8988T (cell line): ENCODE results near the gene SEMA4A.
"Not testable (repeated sequence)": the region's sequence is repeated elsewhere in the genome, so short reads cannot be mapped to it uniquely, and the experiment has no call there.

Source experiments
- DNase-seq: peaks from one replicate; pipeline ENCODE4 v3.0.0; 2011

The SEMA4A gene

GRCh38 chr1:156153362-156153761, at the start of gene SEMA4A:
Gene SEMA4A, plus strand, starts transcription at chr1:156153585. Its CDS starts 994 bp downstream, at chr1:156154579.
- no peak for DNase-seq

- no peak for DNase-seq
Observed at GRCh38 chr1:156104065-156104810, 49.1 kb upstream of the SEMA4A start.

GRCh38 chr1:156104861-156105832, 48.2 kb upstream of the SEMA4A start:
- DNase-seq, result no peak

GRCh38 chr1:156106624-156107488, 46.5 kb upstream of the SEMA4A start:
- no peak for DNase-seq

- DNase-seq, result no peak
Observed at GRCh38 chr1:156108057-156108456, 45.3 kb upstream of the SEMA4A start.

- DNase-seq, result no peak
Observed at GRCh38 chr1:156108664-156109241, 44.6 kb upstream of the SEMA4A start.

GRCh38 chr1:156110252-156110651, 43.1 kb upstream of the SEMA4A start:
- DNase-seq, result no peak

GRCh38 chr1:156111355-156111962, 41.9 kb upstream of the SEMA4A start:
- no peak for DNase-seq

GRCh38 chr1:156112276-156113137, 40.9 kb upstream of the SEMA4A start:
- DNase-seq, result no peak

- DNase-seq, result no peak
Observed at GRCh38 chr1:156113282-156113950, 40.0 kb upstream of the SEMA4A start.

GRCh38 chr1:156114101-156114918, 39.1 kb upstream of the SEMA4A start, which contains the start of gene LMNA:
Gene LMNA, plus strand, starts transcription at chr1:156114711. Its CDS starts 208 bp downstream, at chr1:156114919.
- peak; percentile 90 for DNase-seq

- no peak for DNase-seq
Observed at GRCh38 chr1:156114919-156115513, 38.4 kb upstream of the SEMA4A start.

GRCh38 chr1:156115514-156116374, 37.6 kb upstream of the SEMA4A start:
- no peak for DNase-seq

GRCh38 chr1:156116731-156117130, 36.7 kb upstream of the SEMA4A start:
- not testable (repeated sequence) for DNase-seq

GRCh38 chr1:156117414-156118176, 35.8 kb upstream of the SEMA4A start:
- no peak for DNase-seq

GRCh38 chr1:156118177-156118868, 35.1 kb upstream of the SEMA4A start:
- DNase-seq, result no peak
